BLaER1 treated with 17β-estradiol and CSF1 and Interleukin-3, amounts not matched to agents 10 nM and 100 nM (cell line): ENCODE measurements around the gene CST7.
A peak's percentile ranks its signal among the peaks of the same experiment; 100 is the strongest.

Experiments
- H3K27ac ChIP-seq, 11 experiments: shearing (Covaris generic); formaldehyde crosslinking; 2 replicates each; pipeline ENCODE4 v1.8.1; 2022
- H3K27me3 ChIP-seq, 11 experiments: shearing (Covaris generic); formaldehyde crosslinking; 2 replicates each; pipeline ENCODE4 v1.8.1; 2022
- H3K36me3 ChIP-seq, 11 experiments: shearing (Covaris generic); formaldehyde crosslinking; 2 replicates each; pipeline ENCODE4 v1.8.1; 2022
- H3K4me1 ChIP-seq, 10 experiments: shearing (Covaris generic); formaldehyde crosslinking; 2 replicates each; pipeline ENCODE4 v1.8.1; 2022
- H3K4me2 ChIP-seq, 11 experiments: shearing (Covaris generic); formaldehyde crosslinking; 2 replicates each; pipeline ENCODE4 v1.8.1; 2022
- H3K4me3 ChIP-seq, 10 experiments: shearing (Covaris generic); formaldehyde crosslinking; 2 replicates each; pipeline ENCODE4 v1.8.1; 2022
- H3K9ac ChIP-seq, 11 experiments: shearing (Covaris generic); formaldehyde crosslinking; 2 replicates each; pipeline ENCODE4 v1.8.1; 2022
- H3K9me3 ChIP-seq, 11 experiments: shearing (Covaris generic); formaldehyde crosslinking; replicated peaks in 1 of 11; 2 replicates each; pipeline ENCODE4 v1.8.1; 2022
- H4K20me1 ChIP-seq, 11 experiments: shearing (Covaris generic); formaldehyde crosslinking; 2 replicates each; pipeline ENCODE4 v1.8.1; 2022
- Cebpa-rat ChIP-seq, 11 experiments: shearing (Covaris generic); IDR thresholded peaks; 2 replicates each; pipeline ENCODE4 v1.8.1; 2022

Gene CST7

DNA sequence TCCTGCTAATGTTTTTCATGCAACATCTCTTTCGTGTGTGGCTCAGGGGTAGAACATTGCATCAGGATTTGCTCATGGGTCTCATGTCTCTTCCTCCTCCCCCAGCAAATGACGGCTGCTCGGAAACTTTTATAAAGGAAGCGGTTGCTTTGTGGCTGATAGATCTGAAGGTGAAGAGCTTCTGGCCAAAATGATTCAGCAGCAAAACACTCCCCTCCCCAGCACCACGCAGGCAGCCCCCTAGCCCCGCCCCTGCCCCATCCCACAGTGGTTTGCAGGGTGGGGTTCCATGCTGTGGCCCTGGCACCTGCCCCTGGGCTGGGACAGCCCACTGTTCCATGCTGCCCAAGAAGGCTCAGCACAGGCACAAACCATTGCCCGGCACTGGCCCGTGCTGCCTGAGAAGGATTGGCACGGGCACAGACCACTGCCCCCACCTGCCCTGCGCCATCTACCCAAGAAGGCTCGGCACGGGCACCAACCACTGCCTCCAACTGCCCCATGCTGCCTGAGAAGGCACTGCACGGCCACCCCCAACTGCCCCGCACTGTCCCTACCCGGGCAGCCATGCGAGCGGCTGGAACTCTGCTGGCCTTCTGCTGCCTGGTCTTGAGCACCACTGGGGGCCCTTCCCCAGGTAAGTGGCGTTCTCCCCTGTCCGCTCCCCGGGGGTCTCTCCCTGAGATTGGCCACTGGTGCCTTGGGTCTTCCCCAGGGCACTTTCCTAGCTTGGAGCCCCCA, at the start of gene CST7:
TSS of gene CST7 (plus strand) at position 331 of the 741 bp plus-strand sequence. CDS start at position 568, 237 bp downstream.
- H3K36me3 ChIP-seq: peaks cover 0 to 17% (median 0%) of the 10 kb centered on the region in 11 experiments; a peak in 3 of 22 replicates
- TF ChIP-seq Cebpa-rat (IDR thresholded peaks at IDR 0.05): peak in 8 of 11 experiments; percentile 52 to 93 (median 60); a peak in 13 of 22 replicates
- peaks cover 35 to 45% (median 39%) of the 10 kb centered on the region in 11 experiments for H3K9me3 ChIP-seq
- peak within 1 kb of the TSS; percentile 66 to 92 (median 80) for H3K9ac ChIP-seq
- H3K4me3 ChIP-seq: peak within 1 kb of the TSS; percentile 51 to 76 (median 67)
- H4K20me1 ChIP-seq: no peaks in the 10 kb centered on the region
- peak within 1 kb of the TSS; percentile 97 to 100 (median 99) for H3K4me2 ChIP-seq
- H3K4me1 ChIP-seq: peaks cover 51 to 58% (median 56%) of the 10 kb centered on the region in 10 experiments
- peak within 1 kb of the TSS; percentile 60 to 97 (median 87) for H3K27ac ChIP-seq
- no peaks in the 10 kb centered on the region for H3K27me3 ChIP-seq

- H3K4me3 ChIP-seq: no peak overlapping the region
- H3K4me1 ChIP-seq: no peaks in the 10 kb centered on the region
- no peaks in the 10 kb centered on the region for H3K27me3 ChIP-seq
- no peak overlapping the region for H3K27ac ChIP-seq
- no peaks in the 10 kb centered on the region for H3K36me3 ChIP-seq
- no peak overlapping the region for H3K4me2 ChIP-seq
- no peak for TF ChIP-seq Cebpa-rat (IDR thresholded peaks at IDR 0.05)
- H4K20me1 ChIP-seq: no peaks in the 10 kb centered on the region
- peaks cover 21 to 32% (median 30%) of the 10 kb centered on the region in 11 experiments for H3K9me3 ChIP-seq
- no peak overlapping the region for H3K9ac ChIP-seq
These were observed 42.3 kb upstream of the CST7 start for GRCh38 chr20:24906806-24907205.

- Histone ChIP-seq H3K9me3 (peaks cover 21 to 32% (median 30%) of the 10 kb centered on the region in 11 experiments), H4K20me1 (no peaks in the 10 kb centered on the region)
These were observed 40.4 kb upstream of the CST7 start for GRCh38 chr20:24908642-24909041.

GRCh38 chr20:24909086-24909780, 39.8 kb upstream of the CST7 start:
- H3K4me1 ChIP-seq: peaks cover 0 to 4% (median 0%) of the 10 kb centered on the region in 10 experiments; a peak in 3 of 20 replicates
- TF ChIP-seq Cebpa-rat (IDR thresholded peaks at IDR 0.05): no peak
- no peak overlapping the region for H3K4me3 ChIP-seq
- H3K27ac ChIP-seq: no peak overlapping the region
- H3K4me2 ChIP-seq: no peak overlapping the region
- no peaks in the 10 kb centered on the region for H3K27me3 ChIP-seq
- H3K9ac ChIP-seq: no peak overlapping the region
- H3K36me3 ChIP-seq: no peaks in the 10 kb centered on the region
- H3K9me3 ChIP-seq: peaks cover 21 to 32% (median 30%) of the 10 kb centered on the region in 11 experiments
- H4K20me1 ChIP-seq: no peaks in the 10 kb centered on the region

More at GRCh38 chr20:24908642-24909041, 40.4 kb upstream of the CST7 start:
- Histone ChIP-seq H3K4me1 (peaks cover 0 to 4% (median 0%) of the 10 kb centered on the region in 10 experiments; a peak in 3 of 20 replicates), H3K9ac (no peak overlapping the region), H3K27ac (no peak overlapping the region), H3K4me2 (no peak overlapping the region), H3K4me3 (no peak overlapping the region), H3K27me3 (no peaks in the 10 kb centered on the region), H3K36me3 (no peaks in the 10 kb centered on the region)
- no peak for TF ChIP-seq Cebpa-rat (IDR thresholded peaks at IDR 0.05)

- Histone ChIP-seq H4K20me1 (no peaks in the 10 kb centered on the region), H3K27me3 (no peaks in the 10 kb centered on the region), H3K4me1 (peaks cover 0 to 4% (median 0%) of the 10 kb centered on the region in 10 experiments; a peak in 3 of 20 replicates), H3K9me3 (peaks cover 21 to 32% (median 30%) of the 10 kb centered on the region in 11 experiments), H3K27ac (no peak overlapping the region), H3K4me3 (no peak overlapping the region), H3K9ac (no peak overlapping the region), H3K36me3 (no peaks in the 10 kb centered on the region), H3K4me2 (no peak overlapping the region)
- no peak for TF ChIP-seq Cebpa-rat (IDR thresholded peaks at IDR 0.05)
These were observed 39.2 kb upstream of the CST7 start for GRCh38 chr20:24909861-24910260.

DNA sequence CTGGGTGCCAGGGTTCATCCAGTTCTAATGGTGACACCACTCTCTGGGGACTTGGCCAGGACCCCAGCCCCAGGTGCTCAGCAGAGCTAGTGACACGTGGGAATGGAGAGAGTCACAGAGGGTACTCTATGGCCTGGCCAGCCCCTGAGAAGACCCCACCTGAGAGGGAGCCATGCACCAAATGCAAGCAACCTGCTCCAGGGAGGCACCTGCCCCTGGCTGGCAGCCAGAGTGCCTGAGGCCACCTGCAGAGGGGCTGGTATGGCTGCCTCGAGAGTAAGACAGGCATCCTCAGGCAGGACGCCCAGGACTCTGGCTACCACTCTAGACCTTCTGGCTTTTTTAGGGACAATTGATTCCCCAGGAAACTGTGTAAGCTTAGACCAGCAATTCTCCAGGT, 38.6 kb upstream of the CST7 start:
- Histone ChIP-seq H3K9ac (no peak overlapping the region), H3K27me3 (no peaks in the 10 kb centered on the region), H3K4me1 (peaks cover 0 to 4% (median 0%) of the 10 kb centered on the region in 10 experiments; a peak in 3 of 20 replicates), H3K4me2 (no peak overlapping the region), H4K20me1 (no peaks in the 10 kb centered on the region), H3K9me3 (peaks cover 21 to 32% (median 30%) of the 10 kb centered on the region in 11 experiments), H3K36me3 (no peaks in the 10 kb centered on the region), H3K4me3 (no peak overlapping the region), H3K27ac (no peak overlapping the region)
- TF ChIP-seq Cebpa-rat (IDR thresholded peaks at IDR 0.05): no peak

DNA sequence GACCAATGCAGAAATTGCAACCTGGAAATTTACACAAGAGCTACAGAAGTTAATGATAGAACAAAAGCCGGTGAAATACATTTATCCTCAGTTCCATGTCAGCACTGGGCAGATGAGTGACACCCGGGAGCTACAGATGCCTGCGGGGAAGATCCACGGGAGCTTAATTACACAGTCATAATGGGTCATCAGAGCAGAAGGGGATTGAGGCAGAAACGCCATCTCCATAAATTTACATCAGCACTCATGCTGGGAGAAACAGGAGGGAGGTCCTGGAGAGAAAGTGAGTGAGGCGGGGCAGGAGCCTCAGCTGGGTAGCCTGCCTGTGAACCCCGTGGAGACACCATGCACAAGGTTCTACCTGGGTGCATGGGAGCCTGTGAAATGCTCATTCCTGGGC, 37.6 kb upstream of the CST7 start:
- no peak overlapping the region for H3K9ac ChIP-seq
- no peak for TF ChIP-seq Cebpa-rat (IDR thresholded peaks at IDR 0.05)
- no peak overlapping the region for H3K4me2 ChIP-seq
- peaks cover 0 to 4% (median 0%) of the 10 kb centered on the region in 10 experiments; a peak in 3 of 20 replicates for H3K4me1 ChIP-seq
- no peak overlapping the region for H3K4me3 ChIP-seq
- H3K27ac ChIP-seq: no peak overlapping the region
- H3K9me3 ChIP-seq: peaks cover 21 to 32% (median 30%) of the 10 kb centered on the region in 11 experiments
- no peaks in the 10 kb centered on the region for H3K36me3 ChIP-seq
- H4K20me1 ChIP-seq: no peaks in the 10 kb centered on the region; a peak in 1 of 22 replicates
- no peaks in the 10 kb centered on the region for H3K27me3 ChIP-seq

DNA sequence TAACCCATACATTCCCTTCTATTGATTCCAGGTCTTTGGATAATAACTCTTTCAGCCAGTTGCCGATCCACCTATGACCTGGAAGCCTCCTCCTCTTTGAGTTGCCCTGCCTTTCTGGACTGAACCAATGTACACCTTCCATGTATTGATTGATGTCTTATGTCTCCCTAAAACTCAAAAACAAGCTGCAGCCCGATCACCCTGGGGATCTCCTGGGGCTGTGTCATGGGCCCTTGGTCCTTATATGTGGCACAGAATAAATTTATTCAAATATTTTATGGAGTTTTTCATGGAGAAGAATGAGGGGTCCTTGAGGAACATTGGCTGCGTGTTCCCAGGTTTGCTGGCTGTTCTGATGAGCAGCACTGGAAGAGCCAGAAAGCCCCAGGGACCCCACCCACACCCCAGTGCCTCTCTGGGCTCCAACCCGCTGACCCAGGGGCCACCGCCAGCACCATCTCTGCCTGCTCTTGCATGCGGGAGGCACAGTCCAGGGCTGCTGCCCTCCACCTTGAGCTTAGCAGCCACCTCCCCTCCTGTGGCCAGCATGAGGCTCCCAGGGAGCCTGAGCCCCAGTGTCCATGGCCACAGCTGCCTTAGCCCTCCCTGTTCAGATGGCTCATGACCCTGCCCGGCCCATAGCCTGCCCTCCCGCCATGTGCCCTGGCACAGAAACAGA, 36.5 kb upstream of the CST7 start:
- no peak overlapping the region for H3K9ac ChIP-seq
- no peak for TF ChIP-seq Cebpa-rat (IDR thresholded peaks at IDR 0.05)
- no peaks in the 10 kb centered on the region for H3K36me3 ChIP-seq
- no peaks in the 10 kb centered on the region for H3K27me3 ChIP-seq
- peaks cover 11 to 21% (median 19%) of the 10 kb centered on the region in 11 experiments; a peak in 21 of 22 replicates for H3K9me3 ChIP-seq
- H3K4me3 ChIP-seq: no peak overlapping the region
- H3K27ac ChIP-seq: no peak overlapping the region
- no peaks in the 10 kb centered on the region; a peak in 1 of 22 replicates for H4K20me1 ChIP-seq
- H3K4me2 ChIP-seq: peak overlapping the region in 1 of 11 experiments; percentile 12; a peak in 2 of 22 replicates
- peaks cover 0 to 7% (median 0%) of the 10 kb centered on the region in 10 experiments; a peak in 7 of 20 replicates for H3K4me1 ChIP-seq
